HPDE6-E6E7 (cell line): ENCODE data around the gene CCL17.
A peak's percentile ranks its signal among the peaks of the same experiment; 100 is the strongest.
"Not testable (repeated sequence)": the region's sequence is repeated elsewhere in the genome, so short reads cannot be mapped to it uniquely, and the experiment has no call there.

ENCODE experiments used
- DNase-seq: peaks from one replicate; pipeline ENCODE4 v3.0.0; 2011; ENCODE audit warnings: missing footprints; ENCODE audit errors: extremely low spot score

The CCL17 gene

GRCh38 chr16:57403965-57404817, at the start of gene CCL17:
Gene CCL17 (plus strand): TSS chr16:57404767. CDS start chr16:57413933, 9,166 bp downstream.
- no peak for DNase-seq

- no peak for DNase-seq
These were observed 48.6 kb upstream of the CCL17 start for GRCh38 chr16:57355898-57356414.

GRCh38 chr16:57356547-57356946, 48.0 kb upstream of the CCL17 start:
- DNase-seq = no peak

GRCh38 chr16:57357330-57358085, 47.1 kb upstream of the CCL17 start:
- no peak for DNase-seq

- no peak for DNase-seq
These were observed 46.5 kb upstream of the CCL17 start for GRCh38 chr16:57358086-57358420.

- DNase-seq = peak; percentile 70
These were observed 46.0 kb upstream of the CCL17 start, which contains the start of gene CCL22 for GRCh38 chr16:57358527-57359095. Gene CCL22 (plus strand): TSS chr16:57358783. CDS start chr16:57358817, 34 bp downstream.

- no peak for DNase-seq
These were observed 44.1 kb upstream of the CCL17 start for GRCh38 chr16:57360321-57360935.

GRCh38 chr16:57361404-57361803, 43.2 kb upstream of the CCL17 start:
- DNase-seq = no peak

- no peak for DNase-seq
These were observed 40.4 kb upstream of the CCL17 start for GRCh38 chr16:57364143-57364542.

- no peak for DNase-seq
These were observed 38.0 kb upstream of the CCL17 start for GRCh38 chr16:57366544-57367040.

- DNase-seq = peak; percentile 54
These were observed 37.3 kb upstream of the CCL17 start for GRCh38 chr16:57367116-57367752.

GRCh38 chr16:57371494-57372371, 32.8 kb upstream of the CCL17 start:
- DNase-seq = no peak

- no peak for DNase-seq
These were observed 32.0 kb upstream of the CCL17 start, which contains the start of gene CX3CL1 for GRCh38 chr16:57372372-57373116. Gene CX3CL1 (plus strand): TSS chr16:57372490. CDS start chr16:57372569, 79 bp downstream.

GRCh38 chr16:57373117-57373947, 31.2 kb upstream of the CCL17 start:
- no peak for DNase-seq

GRCh38 chr16:57374067-57374534, 30.5 kb upstream of the CCL17 start:
- peak; percentile 79 for DNase-seq

GRCh38 chr16:57374925-57375465, 29.6 kb upstream of the CCL17 start:
- not testable (repeated sequence) for DNase-seq

- no peak for DNase-seq
These were observed 28.2 kb upstream of the CCL17 start for GRCh38 chr16:57376313-57376818.
